SK-N-MC (cell line): ENCODE measurements around the gene TEX2.
A peak's percentile ranks its signal among the peaks of the same experiment; 100 is the strongest.

Source experiments
- DNase-seq: peaks from one replicate; pipeline ENCODE4 v3.0.0-alpha.2; 2011; ENCODE audit warnings: low read depth, low spot score
- H3K27ac ChIP-seq: fragments of 200-600 bp; sonication (generic); 2 replicates; pipeline ENCODE4 v1.5.1; 2016; ENCODE audit warnings: mixed run types
- H3K36me3 ChIP-seq: fragments of 200-600 bp; sonication (generic); 2 replicates; pipeline ENCODE4 v1.6.1; 2017; ENCODE audit warnings: antibody characterized with exemption, low read length, mixed read lengths; ENCODE audit not compliant: insufficient read depth
- H3K4me3 ChIP-seq: fragments of 200-600 bp; sonication (generic); 2 replicates; pipeline ENCODE4 v1.5.1; 2016
- H3K9ac ChIP-seq: fragments of 200-600 bp; sonication (generic); 2 replicates; pipeline ENCODE4 v1.8.0; 2017; ENCODE audit warnings: mixed run types, mixed read lengths; ENCODE audit not compliant: insufficient read length
- H3K9me3 ChIP-seq: fragments of 200-600 bp; sonication (generic); 2 replicates; pipeline ENCODE4 v1.6.1; 2017; ENCODE audit warnings: low read depth, mild to moderate bottlenecking, antibody characterized with exemption, low read length, moderate library complexity, mixed read lengths
- EZH2 ChIP-seq: fragments of 200-600 bp; sonication (generic); IDR thresholded peaks from one replicate; pipeline ENCODE4 v1.6.1; 2017; ENCODE audit warnings: antibody characterized with exemption
- FOXP2 ChIP-seq: optimal IDR thresholded peaks from 2 replicates; pipeline ENCODE3; 2011; ENCODE audit warnings: mild to moderate bottlenecking, moderate library complexity; ENCODE audit not compliant: insufficient read depth; ENCODE audit errors: extremely low read length, control extremely low read depth
- POLR2AphosphoS5 ChIP-seq: IDR thresholded peaks from 2 replicates; pipeline ENCODE4 v1.6.1; 2012; ENCODE audit warnings: mild to moderate bottlenecking, low read depth, low read length, borderline replicate concordance

The TEX2 gene

GRCh38 chr17:64291268-64291851, 28.3 kb upstream of the TEX2 start:
- TF ChIP-seq POLR2AphosphoS5: no peak
- TF ChIP-seq FOXP2: no peak
- TF ChIP-seq EZH2: no peak
- H3K27ac ChIP-seq: no peak overlapping the region
- H3K9ac ChIP-seq: no peak overlapping the region
- H3K36me3 ChIP-seq: no peaks in the 10 kb centered on the region
- H3K4me3 ChIP-seq: no peak overlapping the region
- peak; percentile 1 for DNase-seq
- peaks cover 4% of the 10 kb centered on the region; the same call in 1 of the 2 replicates for H3K9me3 ChIP-seq

GRCh38 chr17:64289741-64290141, 26.7 kb upstream of the TEX2 start:
- H3K9me3 ChIP-seq: peaks cover 4% of the 10 kb centered on the region; the same call in 1 of the 2 replicates
- no peak overlapping the region for H3K27ac ChIP-seq
- no peaks in the 10 kb centered on the region for H3K36me3 ChIP-seq
- DNase-seq: no peak
- TF ChIP-seq POLR2AphosphoS5 (no peak), EZH2 (no peak), FOXP2 (no peak)
- no peak overlapping the region for H3K9ac ChIP-seq
- H3K4me3 ChIP-seq: no peak overlapping the region

GRCh38 chr17:64282753-64283080, 19.7 kb upstream of the TEX2 start:
- H3K36me3 ChIP-seq: no peaks in the 10 kb centered on the region
- no peak overlapping the region for H3K4me3 ChIP-seq
- H3K9me3 ChIP-seq: no peaks in the 10 kb centered on the region
- no peak overlapping the region for H3K9ac ChIP-seq
- no peak for DNase-seq
- H3K27ac ChIP-seq: no peak overlapping the region
- TF ChIP-seq POLR2AphosphoS5 (no peak), EZH2 (no peak), FOXP2 (no peak)

DNA sequence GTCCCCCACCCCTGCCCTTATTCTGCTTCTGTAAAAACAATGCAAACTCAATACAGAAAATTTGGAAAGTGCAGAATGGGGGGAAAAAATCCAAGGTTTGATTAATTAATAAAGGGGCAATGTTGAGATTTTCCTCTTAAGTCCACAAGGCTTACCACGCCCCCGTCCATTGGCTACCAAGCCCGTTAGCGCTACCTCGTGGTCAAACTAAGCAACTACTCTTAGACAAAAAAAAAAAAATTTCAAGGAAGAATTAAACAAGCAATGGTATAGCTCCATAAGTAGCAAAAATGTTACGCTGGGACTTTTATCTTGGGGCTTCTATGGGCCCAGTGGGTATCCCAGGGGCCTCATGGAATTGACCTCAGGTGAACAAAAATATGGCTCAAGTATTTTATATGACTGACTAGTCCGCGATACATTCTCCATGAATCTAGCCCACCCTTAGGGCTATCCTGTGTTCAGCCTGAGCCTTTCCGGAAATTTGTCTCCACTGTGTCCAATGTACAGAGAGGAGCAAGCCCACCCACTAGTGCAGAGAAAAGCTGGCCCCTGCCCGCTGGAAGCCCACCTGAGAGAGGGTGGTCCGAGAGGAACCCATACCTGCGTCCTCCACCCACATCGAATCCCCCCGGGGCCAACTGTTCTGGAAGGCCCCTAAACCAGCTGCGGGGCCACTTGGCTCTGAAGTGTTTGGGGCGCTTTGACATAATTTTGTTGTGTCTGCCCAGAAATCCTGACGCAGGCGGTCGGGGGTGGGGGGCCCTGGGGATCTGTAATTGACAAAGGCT, 19.1 kb upstream of the TEX2 start:
- H3K36me3 ChIP-seq: no peaks in the 10 kb centered on the region
- DNase-seq: peak; percentile 42
- H3K27ac ChIP-seq: no peak overlapping the region
- no peak overlapping the region for H3K4me3 ChIP-seq
- no peaks in the 10 kb centered on the region for H3K9me3 ChIP-seq
- TF ChIP-seq POLR2AphosphoS5 (no peak), FOXP2 (no peak), EZH2 (no peak)
- H3K9ac ChIP-seq: no peak overlapping the region

DNA sequence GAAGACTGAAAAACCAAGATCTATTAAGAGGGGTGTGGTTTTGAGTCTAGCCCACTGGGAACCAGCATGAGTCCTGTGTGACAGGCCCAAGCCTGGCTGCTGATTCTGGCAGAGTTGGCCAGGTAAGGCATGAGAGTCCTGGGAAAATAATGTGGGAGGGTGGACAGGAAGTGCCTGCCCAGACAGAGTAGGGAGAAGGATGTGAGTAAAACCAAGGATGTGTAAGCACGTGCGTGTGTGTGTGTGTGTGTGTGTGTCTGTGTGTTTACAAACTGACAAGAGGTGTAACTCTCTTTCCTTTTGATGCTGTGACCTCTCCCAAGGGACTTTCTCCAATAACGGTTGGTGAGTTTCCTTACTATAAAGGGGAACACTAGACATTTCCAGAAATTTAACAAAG, 15.6 kb upstream of the TEX2 start:
- no peak for DNase-seq
- TF ChIP-seq EZH2 (no peak), FOXP2 (no peak), POLR2AphosphoS5 (no peak)
- no peak overlapping the region for H3K9ac ChIP-seq
- no peaks in the 10 kb centered on the region for H3K36me3 ChIP-seq
- no peak overlapping the region for H3K27ac ChIP-seq
- no peaks in the 10 kb centered on the region for H3K9me3 ChIP-seq
- no peak overlapping the region for H3K4me3 ChIP-seq

DNA sequence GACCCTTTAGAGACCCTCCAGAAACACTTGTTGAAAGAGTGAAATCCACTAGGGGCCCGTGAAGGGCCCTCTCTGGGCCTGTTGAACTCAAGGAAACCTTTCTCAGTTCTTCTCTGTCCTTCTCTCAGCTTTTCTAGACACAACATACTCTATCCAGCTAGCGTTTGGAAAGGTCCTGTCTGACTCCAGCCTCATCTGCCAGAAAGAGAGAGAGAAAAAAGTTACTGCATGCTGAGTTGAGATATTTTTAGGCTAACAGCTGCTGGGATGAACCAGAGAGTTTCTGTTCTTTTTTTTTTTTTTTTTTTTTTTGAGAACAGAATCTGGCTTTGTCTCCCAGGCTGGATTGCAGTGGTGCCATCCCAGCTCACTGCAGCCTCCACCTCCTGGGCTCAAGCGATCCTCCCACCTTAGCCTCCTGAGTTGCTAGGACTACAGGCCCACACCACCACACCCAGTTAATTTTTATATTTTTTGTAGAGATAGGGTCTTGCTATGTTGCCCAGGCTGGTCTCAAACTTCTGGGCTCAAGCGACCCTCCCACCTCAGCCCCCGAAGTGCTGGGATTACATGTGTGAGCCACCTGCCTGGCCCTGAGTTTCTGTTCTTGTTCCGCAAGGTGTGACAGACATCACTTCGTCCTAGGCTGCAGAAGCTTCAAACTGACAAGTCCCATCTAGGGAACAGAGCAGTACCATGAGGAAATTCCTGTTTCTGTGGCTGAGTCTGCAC, 14.9 kb upstream of the TEX2 start:
- no peak overlapping the region for H3K4me3 ChIP-seq
- H3K27ac ChIP-seq: no peak overlapping the region
- H3K36me3 ChIP-seq: no peaks in the 10 kb centered on the region
- no peak for DNase-seq
- TF ChIP-seq EZH2: no peak
- no peak for TF ChIP-seq FOXP2
- no peak overlapping the region for H3K9ac ChIP-seq
- no peaks in the 10 kb centered on the region for H3K9me3 ChIP-seq

DNA sequence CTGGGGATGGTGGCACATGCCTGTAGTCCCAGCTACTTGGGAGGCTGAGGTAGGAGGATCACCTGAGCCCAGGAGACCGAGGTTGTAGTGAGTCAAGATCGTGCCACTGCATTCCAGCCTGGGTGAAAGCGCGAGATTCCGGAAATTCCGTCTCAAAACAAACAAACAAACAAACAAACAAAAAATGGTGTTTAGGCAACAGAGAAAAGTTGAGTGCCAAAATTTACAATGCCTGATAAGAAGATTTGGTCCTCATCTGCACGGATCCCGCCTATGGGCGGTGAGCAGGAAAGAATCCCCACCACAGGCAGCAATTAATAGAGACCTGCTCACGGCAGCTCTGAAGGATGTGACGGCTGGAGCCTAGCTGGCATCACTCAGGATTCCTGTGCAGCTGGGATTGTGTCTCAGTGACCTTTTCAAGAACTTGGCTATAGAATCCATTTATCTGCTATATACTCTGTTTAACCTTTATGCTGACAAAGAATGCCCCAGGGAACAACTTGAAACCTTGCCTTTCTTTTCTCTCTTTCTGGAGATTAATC, 14.0 kb upstream of the TEX2 start:
- DNase-seq: no peak
- no peaks in the 10 kb centered on the region for H3K9me3 ChIP-seq
- no peaks in the 10 kb centered on the region for H3K36me3 ChIP-seq
- H3K4me3 ChIP-seq: no peak overlapping the region
- H3K9ac ChIP-seq: no peak overlapping the region
- TF ChIP-seq FOXP2: no peak
- no peak for TF ChIP-seq EZH2
- no peak for TF ChIP-seq POLR2AphosphoS5
- no peak overlapping the region for H3K27ac ChIP-seq

DNA sequence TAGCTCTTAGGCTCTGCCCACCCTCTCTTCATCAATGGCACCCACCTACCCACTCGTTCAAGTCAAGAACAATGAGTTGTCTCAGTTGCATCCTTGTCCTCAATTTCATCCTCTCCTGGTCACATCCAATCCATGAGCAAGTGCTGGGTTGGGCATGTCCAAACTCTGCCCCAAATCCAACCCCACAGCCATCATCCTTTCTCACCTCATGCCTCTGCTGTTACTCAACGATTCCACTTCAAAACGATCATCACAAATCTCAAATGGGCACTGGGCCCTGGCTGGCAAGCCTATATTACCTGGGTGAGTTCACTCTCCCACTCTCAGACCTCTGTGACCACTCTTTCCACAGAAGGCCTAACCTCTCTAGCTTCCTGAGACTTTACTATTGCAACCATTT, 12.0 kb upstream of the TEX2 start:
- no peaks in the 10 kb centered on the region for H3K36me3 ChIP-seq
- no peak overlapping the region for H3K4me3 ChIP-seq
- H3K9ac ChIP-seq: no peak overlapping the region
- no peak for DNase-seq
- no peak overlapping the region for H3K27ac ChIP-seq
- no peaks in the 10 kb centered on the region for H3K9me3 ChIP-seq
- TF ChIP-seq POLR2AphosphoS5 (no peak), EZH2 (no peak)
